Small intestine (tissue), 7 donors: ENCODE results near the gene CTU2. TPM values are rescaled to one million over a fixed set of nuclear protein-coding genes. Genes with fewer than 3 reads are reported as not detected.
A peak's percentile ranks its signal among the peaks of the same experiment; 100 is the strongest.

Source experiments
- DNase-seq, 2 donors: peaks; one replicate each; pipeline versions ENCODE4 v3.0.0 to v3.0.0-alpha.2; 2013
- FAIRE-seq: peaks from 2 replicates; lab custom pipeline; 2012; peaks lifted over from hg19 to GRCh38; lab: Jason Lieb, UNC
- H3K27ac ChIP-seq, 3 donors: one replicate each; pipeline ENCODE4 v1.5.1; 2013; ENCODE audit warnings: low read length in 2 of 3, mild to moderate bottlenecking in 2 of 3, control low read depth in 1 of 3, inconsistent platforms in 1 of 3, low read depth in 1 of 3, moderate library complexity in 1 of 3
- H3K27me3 ChIP-seq, 3 donors: one replicate each; pipeline ENCODE4 v1.6.1; 2013; ENCODE audit warnings: low read length in 3 of 3, inconsistent platforms in 1 of 3; ENCODE audit not compliant: control insufficient read depth in 3 of 3, insufficient read depth in 3 of 3
- H3K36me3 ChIP-seq, 3 donors: one replicate each; pipeline ENCODE4 v1.6.1; 2013; ENCODE audit warnings: low read length in 3 of 3, inconsistent platforms in 1 of 3, low read depth in 1 of 3, mild to moderate bottlenecking in 1 of 3, moderate library complexity in 1 of 3; ENCODE audit not compliant: control insufficient read depth in 3 of 3, insufficient read depth in 2 of 3
- H3K4me1 ChIP-seq, 3 donors: one replicate each; pipeline ENCODE4 v1.6.1; 2013; ENCODE audit warnings: low read length in 2 of 3, inconsistent platforms in 1 of 3, low read depth in 1 of 3, mild to moderate bottlenecking in 1 of 3, moderate library complexity in 1 of 3; ENCODE audit not compliant: control insufficient read depth in 3 of 3, insufficient read depth in 2 of 3
- H3K4me3 ChIP-seq, 3 donors: one replicate each; pipeline ENCODE4 v1.5.1; 2013; ENCODE audit warnings: low read length in 3 of 3, control low read depth in 1 of 3, inconsistent platforms in 1 of 3, low read depth in 1 of 3, mild to moderate bottlenecking in 1 of 3, moderate library complexity in 1 of 3
- H3K9me3 ChIP-seq, 2 donors: one replicate each; pipeline ENCODE4 v1.6.1; 2013; ENCODE audit warnings: low read depth in 1 of 2, low read length in 1 of 2; ENCODE audit not compliant: control insufficient read depth in 2 of 2, insufficient read depth in 1 of 2
- WGBS, 3 donors: extraction: QIAGEN DNeasy Blood & Tissue Kit; methylation state at CpG; one replicate each; pipeline ENCODE4 v1.1.7; 2013; 5-methylcytosine and 5-hydroxymethylcytosine counted together
- polyA plus RNA-seq, 4 donors: library from polyadenylated mRNA; stranded (reverse) in 3 of 4; unstranded in 1 of 4; fragments of 200-250 nt in 3 of 4; fragments of 120-200 nt in 1 of 4; gene quantifications; one replicate each; pipeline versions ENCODE4 v1.2.1 to v1.2.3, GENCODE V29; 2013
- donor health status: healthy with polysubstance abuse.
- donor health status: control.
- donor health status: control.
- donor health status: Bipolar disorder and iron deficiency.
- donor health status: healthy.

Gene CTU2
- polyA plus RNA-seq, 4 donors: 7.8 to 15.0 (median 11.2) TPM

DNA sequence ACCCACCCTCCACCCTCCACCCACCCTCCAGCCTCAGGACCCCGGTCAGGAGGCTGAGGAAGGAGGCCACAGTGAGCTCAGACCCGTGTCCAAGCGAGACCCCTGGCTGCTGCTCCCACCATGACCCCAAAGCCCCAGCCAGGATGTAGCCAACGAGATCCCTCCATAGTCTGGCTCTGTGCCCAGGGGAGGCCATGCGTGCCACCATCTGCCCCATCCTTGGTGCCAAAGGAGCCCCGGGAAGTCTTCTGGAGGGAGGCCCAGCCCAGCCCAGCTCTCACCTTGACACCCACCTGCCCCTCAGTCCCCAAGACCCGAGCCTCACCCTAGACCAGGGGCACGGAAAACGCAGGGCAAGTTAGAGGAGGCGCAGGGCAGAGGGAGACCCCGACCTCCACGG lies 44.6 kb downstream of the CTU2 start:
- H3K9me3 ChIP-seq: no peaks in the 10 kb centered on the region
- DNase-seq (no peak), FAIRE-seq (no peak)
- peaks cover 0 to 58% (median 0%) of the 10 kb centered on the region in 3 donors for H3K36me3 ChIP-seq
- H3K27ac ChIP-seq: no peak overlapping the region
- no peak overlapping the region for H3K4me3 ChIP-seq
- H3K4me1 ChIP-seq: no peaks in the 10 kb centered on the region
- H3K27me3 ChIP-seq: no peaks in the 10 kb centered on the region
- WGBS, 3 donors: 69 to 85% (median 77%) methylated on average over 7 to 12 of the region's 12 CpGs

DNA sequence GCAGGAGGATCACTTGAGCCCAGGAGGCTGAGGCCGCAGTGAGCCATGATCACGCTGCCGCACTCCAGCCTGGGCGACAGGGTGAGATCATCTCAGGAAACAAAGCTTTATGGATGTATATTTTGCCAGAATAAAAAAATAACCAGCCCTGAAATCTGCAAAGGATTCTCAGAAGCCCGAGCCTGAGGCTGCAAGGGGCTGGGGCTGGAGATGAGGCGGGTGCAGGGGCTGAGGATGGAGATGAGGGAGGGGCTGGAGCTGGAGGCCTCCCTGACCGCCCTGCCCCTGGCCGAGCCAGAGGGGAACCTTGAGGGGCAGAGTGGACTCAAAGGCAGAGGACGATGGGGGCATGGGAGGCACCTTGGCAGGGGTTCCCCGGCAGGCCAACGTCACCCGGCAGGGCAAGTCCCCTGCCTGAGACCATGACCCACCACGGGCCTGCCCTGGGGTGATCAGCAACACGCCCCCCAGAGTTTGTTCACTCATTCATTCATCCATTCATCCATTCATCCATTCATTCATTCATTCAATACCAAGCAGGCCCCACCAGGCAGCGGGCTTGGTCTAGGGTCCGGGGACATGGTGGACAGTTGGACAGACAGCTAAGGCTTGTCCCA lies 46.2 kb downstream of the CTU2 start:
- no peaks in the 10 kb centered on the region for H3K4me1 ChIP-seq
- H3K9me3 ChIP-seq: no peaks in the 10 kb centered on the region
- FAIRE-seq (no peak), DNase-seq (no peak)
- no peak overlapping the region for H3K27ac ChIP-seq
- H3K36me3 ChIP-seq: peaks cover 0 to 59% (median 0%) of the 10 kb centered on the region in 3 donors
- no peaks in the 10 kb centered on the region for H3K27me3 ChIP-seq
- H3K4me3 ChIP-seq: no peak overlapping the region
- WGBS, 3 donors: 90 to 95% (median 94%) methylated on average over 15 to 16 of the region's 16 CpGs

GRCh38 chr16:88753191-88753590 lies 46.9 kb downstream of the CTU2 start:
- WGBS, 3 donors: 77 to 87% (median 84%) methylated on average over 10 to 13 of the region's 13 CpGs
- DNase-seq: no peak
- Histone ChIP-seq H3K4me1 (no peaks in the 10 kb centered on the region), H3K36me3 (peaks cover 0 to 58% (median 0%) of the 10 kb centered on the region in 3 donors), H3K9me3 (no peaks in the 10 kb centered on the region), H3K4me3 (no peak overlapping the region), H3K27me3 (no peaks in the 10 kb centered on the region), H3K27ac (no peak overlapping the region)
- FAIRE-seq: no peak

- peaks cover 0 to 58% (median 0%) of the 10 kb centered on the region in 3 donors for H3K36me3 ChIP-seq
- H3K27me3 ChIP-seq: no peaks in the 10 kb centered on the region
- no peaks in the 10 kb centered on the region for H3K4me1 ChIP-seq
- H3K9me3 ChIP-seq: no peaks in the 10 kb centered on the region
- FAIRE-seq (no peak), DNase-seq (no peak)
- 80 to 92% (median 87%) methylated on average over 11 of the region's 11 CpGs for WGBS, 3 donors
- no peak overlapping the region for H3K4me3 ChIP-seq
- H3K27ac ChIP-seq: no peak overlapping the region
Observed at GRCh38 chr16:88753602-88754001, 47.3 kb downstream of the CTU2 start.

DNA sequence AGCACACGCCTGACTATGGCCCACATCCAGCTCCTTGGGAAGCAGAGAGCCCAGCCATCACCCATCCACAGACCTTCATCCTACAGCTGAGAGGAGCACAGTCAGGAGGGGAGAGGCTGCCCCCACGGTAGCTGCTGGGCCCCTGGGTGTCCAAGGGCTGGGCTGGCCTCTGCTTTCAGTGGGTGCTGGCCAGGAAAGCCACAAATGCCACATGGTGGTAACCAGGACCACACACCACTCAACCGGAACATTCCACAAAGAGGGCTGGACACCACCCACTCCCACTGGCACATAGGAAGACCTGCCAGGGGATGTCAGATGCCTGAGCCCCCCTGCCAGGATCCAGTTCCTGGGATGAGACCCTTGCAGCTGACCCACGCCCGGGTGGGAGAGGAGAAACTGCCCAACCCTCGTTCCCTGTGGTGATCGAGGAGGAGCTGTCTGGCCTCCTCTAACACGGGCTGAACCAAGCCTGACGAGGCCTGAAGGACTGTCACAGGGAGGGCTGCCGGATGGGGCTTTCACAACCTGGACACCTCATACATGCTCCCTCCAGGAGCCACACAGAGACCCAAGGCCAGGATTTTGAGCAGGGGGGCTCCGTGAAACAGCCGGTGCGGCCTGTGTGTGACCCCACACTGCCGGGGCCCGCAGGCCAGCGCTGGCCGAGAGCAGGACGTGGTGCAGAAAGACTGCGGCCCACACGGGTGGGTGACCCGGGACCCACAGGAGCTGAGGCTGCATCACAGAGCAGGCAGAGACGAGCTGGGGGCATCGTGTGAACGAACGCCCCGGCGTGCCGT lies 48.0 kb downstream of the CTU2 start:
- no peak overlapping the region for H3K27ac ChIP-seq

GRCh38 chr16:88754912-88755744 lies 48.8 kb downstream of the CTU2 start:
- H3K36me3 ChIP-seq: peaks cover 0 to 60% (median 0%) of the 10 kb centered on the region in 3 donors
- FAIRE-seq: no peak
- DNase-seq: peak in 1 of 2 donors; percentile 48

More for the DNA sequence above, 48.0 kb downstream of the CTU2 start:
- Histone ChIP-seq H3K9me3 (peaks cover 0 to 5% of the 10 kb centered on the region in 2 donors), H3K27me3 (no peaks in the 10 kb centered on the region), H3K36me3 (peaks cover 0 to 62% (median 0%) of the 10 kb centered on the region in 3 donors), H3K4me3 (no peak overlapping the region), H3K4me1 (peaks cover 0 to 5% (median 0%) of the 10 kb centered on the region in 3 donors)
- no peak for DNase-seq
- WGBS, 3 donors: 90 to 93% (median 91%) methylated on average over 28 of the region's 28 CpGs
- FAIRE-seq: no peak

GRCh38 chr16:88755745-88756443 lies 49.6 kb downstream of the CTU2 start:
- no peak for FAIRE-seq

More at GRCh38 chr16:88754912-88755744, 48.8 kb downstream of the CTU2 start:
- WGBS, 3 donors: 68 to 83% (median 80%) methylated on average over 41 to 42 of the region's 42 CpGs
- no peak overlapping the region for H3K4me3 ChIP-seq
- H3K4me1 ChIP-seq: peaks cover 0 to 13% (median 5%) of the 10 kb centered on the region in 3 donors
- no peak overlapping the region for H3K27ac ChIP-seq
- peaks cover 0 to 5% of the 10 kb centered on the region in 2 donors for H3K9me3 ChIP-seq
- H3K27me3 ChIP-seq: no peaks in the 10 kb centered on the region

More at GRCh38 chr16:88755745-88756443, 49.6 kb downstream of the CTU2 start:
- peaks cover 0 to 55% (median 0%) of the 10 kb centered on the region in 3 donors for H3K36me3 ChIP-seq
- H3K9me3 ChIP-seq: peaks cover 0 to 5% of the 10 kb centered on the region in 2 donors
- H3K4me1 ChIP-seq: peaks cover 0 to 15% (median 5%) of the 10 kb centered on the region in 3 donors
- WGBS, 3 donors: 83 to 89% (median 87%) methylated on average over 22 to 23 of the region's 23 CpGs
- DNase-seq: no peak
- H3K27me3 ChIP-seq: no peaks in the 10 kb centered on the region
- no peak overlapping the region for H3K27ac ChIP-seq
- H3K4me3 ChIP-seq: no peak overlapping the region
